ENCODE measurements around the gene ADAMTS15. TPM values are rescaled to one million over a fixed set of nuclear protein-coding genes. Genes with fewer than 3 reads are reported as not detected.

The ADAMTS15 gene
- total RNA-seq, 1 experiment from 2014 or later: 0.83 TPM

- Mint-ChIP-seq H3K4me1 (ENCODE audit: low read depth, unreplicated experiment) (no peaks in the 10 kb centered on the region), H3K9me3 (ENCODE audit: low read depth, unreplicated experiment) (no peaks in the 10 kb centered on the region), H3K27me3 (ENCODE audit: unreplicated experiment) (no peaks in the 10 kb centered on the region), H3K27ac (ENCODE audit: unreplicated experiment) (no peak overlapping the region), H3K4me3 (ENCODE audit: low read depth, unreplicated experiment) (no peak overlapping the region), H3K36me3 (ENCODE audit: insufficient read depth, unreplicated experiment) (no peaks in the 10 kb centered on the region)
- no peak for TF ChIP-seq CTCF (IDR thresholded peaks at IDR 0.05; ENCODE audit: unreplicated experiment)
- BruUV-seq (replicated peaks): no TSS peak
- intact Hi-C loops (cut with micrococcal nuclease; ENCODE audit: unreplicated experiment): no loop called here
- DNase-seq: no peak
- CTCF ChIA-PET: no interaction called here
Observed at GRCh38 chr11:130489716-130490115, 41.3 kb downstream of the ADAMTS15 start.

GRCh38 chr11:130490682-130491449 lies 42.4 kb downstream of the ADAMTS15 start:
- no peaks in the 10 kb centered on the region for H3K27me3 Mint-ChIP-seq (ENCODE audit: unreplicated experiment)
- H3K36me3 Mint-ChIP-seq (ENCODE audit: insufficient read depth, unreplicated experiment): no peaks in the 10 kb centered on the region
- no peak for DNase-seq
- H3K4me1 Mint-ChIP-seq (ENCODE audit: low read depth, unreplicated experiment): no peaks in the 10 kb centered on the region
- TF ChIP-seq CTCF (IDR thresholded peaks at IDR 0.05; ENCODE audit: unreplicated experiment): no peak
- no TSS peak for BruUV-seq (replicated peaks)
- no peaks in the 10 kb centered on the region for H3K9me3 Mint-ChIP-seq (ENCODE audit: low read depth, unreplicated experiment)
- intact Hi-C loops (cut with micrococcal nuclease; ENCODE audit: unreplicated experiment): no loop called here
- H3K27ac Mint-ChIP-seq (ENCODE audit: unreplicated experiment): no peak overlapping the region
- CTCF ChIA-PET: no interaction called here
- H3K4me3 Mint-ChIP-seq (ENCODE audit: low read depth, unreplicated experiment): no peak overlapping the region

GRCh38 chr11:130498181-130498580 lies 49.7 kb downstream of the ADAMTS15 start:
- H3K27ac Mint-ChIP-seq (ENCODE audit: unreplicated experiment): no peak overlapping the region
- peaks cover 1% of the 10 kb centered on the region for H3K9me3 Mint-ChIP-seq (ENCODE audit: low read depth, unreplicated experiment)
- BruUV-seq (replicated peaks): no TSS peak
- H3K27me3 Mint-ChIP-seq (ENCODE audit: unreplicated experiment): no peaks in the 10 kb centered on the region
- no peak overlapping the region for H3K4me3 Mint-ChIP-seq (ENCODE audit: low read depth, unreplicated experiment)
- H3K36me3 Mint-ChIP-seq (ENCODE audit: insufficient read depth, unreplicated experiment): no peaks in the 10 kb centered on the region
- CTCF ChIA-PET: no interaction called here
- TF ChIP-seq CTCF (IDR thresholded peaks at IDR 0.05; ENCODE audit: unreplicated experiment): no peak
- no peaks in the 10 kb centered on the region for H3K4me1 Mint-ChIP-seq (ENCODE audit: low read depth, unreplicated experiment)
- intact Hi-C loops (cut with micrococcal nuclease; ENCODE audit: unreplicated experiment): no loop called here
- no peak for DNase-seq

GRCh38 chr11:130499828-130500227 lies 51.4 kb downstream of the ADAMTS15 start:
- Mint-ChIP-seq H3K36me3 (ENCODE audit: insufficient read depth, unreplicated experiment) (no peaks in the 10 kb centered on the region), H3K9me3 (ENCODE audit: low read depth, unreplicated experiment) (peaks cover 4% of the 10 kb centered on the region), H3K4me3 (ENCODE audit: low read depth, unreplicated experiment) (no peak overlapping the region), H3K4me1 (ENCODE audit: low read depth, unreplicated experiment) (no peaks in the 10 kb centered on the region), H3K27me3 (ENCODE audit: unreplicated experiment) (no peaks in the 10 kb centered on the region), H3K27ac (ENCODE audit: unreplicated experiment) (no peak overlapping the region)
- CTCF ChIA-PET: interaction anchor here (0.6 kb wide), 1 partner anchor 39 kb away, joined by 4 read pairs; no protein-coding TSS in a partner anchor
- TF ChIP-seq CTCF (IDR thresholded peaks at IDR 0.05; ENCODE audit: unreplicated experiment): no peak
- no TSS peak for BruUV-seq (replicated peaks)
- no peak for DNase-seq
- intact Hi-C loops (cut with micrococcal nuclease; ENCODE audit: unreplicated experiment): no loop called here

Measured in Calu3 (cell line).